Central memory CD8-positive, alpha-beta T cell (primary cell): ENCODE data around the gene RGS14.
A peak's percentile ranks its signal among the peaks of the same experiment; 100 is the strongest.
"Not testable (repeated sequence)": the region's sequence is repeated elsewhere in the genome, so short reads cannot be mapped to it uniquely, and the experiment has no call there.

ENCODE experiments used
- ATAC-seq: fragments of 150-1000 bp; cut with Tn5 transposase; replicated peaks from 2 replicates; pipeline ENCODE4 v1.10.0; 2022; ENCODE audit warnings: mild to moderate bottlenecking, moderate FRiP score, moderate number of reproducible peaks; ENCODE audit not compliant: poor library complexity, severe bottlenecking; ENCODE audit errors: extremely low read depth
- DNase-seq, 2 donors: peaks; one replicate each; pipeline ENCODE4 v3.0.0; 2021; ENCODE audit warnings: low spot score in 2 of 2
- H3K27ac Mint-ChIP-seq: one replicate; pipeline ENCODE4 v1.8.0; 2022; ENCODE audit warnings: low read depth, mild to moderate bottlenecking, moderate library complexity, mixed read lengths
- H3K27me3 Mint-ChIP-seq: one replicate; pipeline ENCODE4 v1.8.0; 2022; ENCODE audit warnings: mixed read lengths
- H3K36me3 Mint-ChIP-seq: one replicate; pipeline ENCODE4 v1.8.0; 2022; ENCODE audit warnings: mild to moderate bottlenecking, moderate library complexity, mixed read lengths; ENCODE audit not compliant: insufficient read depth
- H3K4me1 Mint-ChIP-seq: one replicate; pipeline ENCODE4 v1.8.0; 2022; ENCODE audit warnings: mixed read lengths
- H3K4me3 Mint-ChIP-seq: one replicate; pipeline ENCODE4 v1.8.0; 2022; ENCODE audit warnings: mild to moderate bottlenecking, moderate library complexity, mixed read lengths
- H3K9me3 Mint-ChIP-seq: one replicate; pipeline ENCODE4 v1.8.0; 2022; ENCODE audit warnings: mixed read lengths

RGS14 gene

GRCh38 chr5:177403102-177403791, 45.5 kb downstream of the RGS14 start:
- H3K27me3 Mint-ChIP-seq, result no peaks in the 10 kb centered on the region
- DNase-seq, result peak; percentile 49 to 64
- H3K27ac Mint-ChIP-seq, result peak overlapping the region; percentile 68
- peaks cover 3% of the 10 kb centered on the region for H3K36me3 Mint-ChIP-seq
- peaks cover 28% of the 10 kb centered on the region for H3K4me1 Mint-ChIP-seq
- no peaks in the 10 kb centered on the region for H3K9me3 Mint-ChIP-seq
- ATAC-seq, result peak; percentile 53
- H3K4me3 Mint-ChIP-seq, result peak overlapping the region; percentile 81

- ATAC-seq, result peak; percentile 87
Measured at GRCh38 chr5:177403792-177404640, 46.3 kb downstream of the RGS14 start.

GRCh38 chr5:177404641-177405179, 47.0 kb downstream of the RGS14 start:
- Mint-ChIP-seq H3K9me3 (no peaks in the 10 kb centered on the region), H3K4me1 (peaks cover 36% of the 10 kb centered on the region), H3K36me3 (peaks cover 3% of the 10 kb centered on the region), H3K4me3 (peak overlapping the region; percentile 81), H3K27me3 (no peaks in the 10 kb centered on the region), H3K27ac (no peak overlapping the region)
- no peak for ATAC-seq
- no peak for DNase-seq

More at GRCh38 chr5:177403792-177404640, 46.3 kb downstream of the RGS14 start:
- H3K9me3 Mint-ChIP-seq, result no peaks in the 10 kb centered on the region
- peaks cover 31% of the 10 kb centered on the region for H3K4me1 Mint-ChIP-seq
- H3K4me3 Mint-ChIP-seq, result peak overlapping the region; percentile 81
- H3K27ac Mint-ChIP-seq, result no peak overlapping the region
- no peaks in the 10 kb centered on the region for H3K27me3 Mint-ChIP-seq
- DNase-seq, result peak; percentile 75 to 79
- peaks cover 3% of the 10 kb centered on the region for H3K36me3 Mint-ChIP-seq

GRCh38 chr5:177405312-177405711, 47.6 kb downstream of the RGS14 start:
- ATAC-seq (no peak), DNase-seq (no peak)
- Mint-ChIP-seq H3K27ac (no peak overlapping the region), H3K4me1 (peaks cover 37% of the 10 kb centered on the region), H3K9me3 (no peaks in the 10 kb centered on the region), H3K4me3 (peak overlapping the region; percentile 81), H3K36me3 (peaks cover 5% of the 10 kb centered on the region), H3K27me3 (no peaks in the 10 kb centered on the region)

DNA sequence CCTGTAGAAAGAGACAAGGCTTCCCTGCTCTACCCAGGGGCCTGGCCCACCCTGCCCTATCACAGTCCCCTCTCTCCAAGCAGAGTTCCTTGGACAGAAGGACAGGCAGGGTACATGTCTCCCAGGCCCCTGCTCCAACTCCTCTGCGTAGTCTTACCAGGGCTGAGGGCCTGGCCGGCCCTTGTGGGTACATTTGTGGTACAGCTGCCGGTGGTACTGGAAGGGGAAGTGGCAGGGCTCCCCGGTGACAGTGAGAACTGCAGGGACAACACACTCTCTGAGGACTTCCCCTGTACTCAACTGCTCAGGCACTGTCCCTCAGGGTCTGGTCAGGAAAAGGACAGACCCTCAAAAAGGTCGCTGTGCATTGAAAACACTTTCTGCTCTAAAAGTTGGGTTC, 48.1 kb downstream of the RGS14 start:
- no peaks in the 10 kb centered on the region for H3K27me3 Mint-ChIP-seq
- DNase-seq, result no peak
- H3K36me3 Mint-ChIP-seq, result peaks cover 5% of the 10 kb centered on the region
- no peak for ATAC-seq
- H3K9me3 Mint-ChIP-seq, result no peaks in the 10 kb centered on the region
- H3K27ac Mint-ChIP-seq, result no peak overlapping the region
- H3K4me1 Mint-ChIP-seq, result peaks cover 42% of the 10 kb centered on the region
- peak overlapping the region; percentile 81 for H3K4me3 Mint-ChIP-seq

- no peaks in the 10 kb centered on the region for H3K27me3 Mint-ChIP-seq
- no peaks in the 10 kb centered on the region for H3K9me3 Mint-ChIP-seq
- H3K4me3 Mint-ChIP-seq, result peak within 1 kb of the TSS; percentile 27
- DNase-seq (no peak), ATAC-seq (no peak)
- H3K36me3 Mint-ChIP-seq, result peaks cover 10% of the 10 kb centered on the region
- H3K4me1 Mint-ChIP-seq, result peaks cover 53% of the 10 kb centered on the region
- peak within 1 kb of the TSS; percentile 11 for H3K27ac Mint-ChIP-seq
Measured at GRCh38 chr5:177409043-177409801, 51.5 kb downstream of the RGS14 start, which contains the start of gene F12. F12 (minus strand) TSS chr5:177409564; CDS start chr5:177409527, 37 bp downstream.

DNA sequence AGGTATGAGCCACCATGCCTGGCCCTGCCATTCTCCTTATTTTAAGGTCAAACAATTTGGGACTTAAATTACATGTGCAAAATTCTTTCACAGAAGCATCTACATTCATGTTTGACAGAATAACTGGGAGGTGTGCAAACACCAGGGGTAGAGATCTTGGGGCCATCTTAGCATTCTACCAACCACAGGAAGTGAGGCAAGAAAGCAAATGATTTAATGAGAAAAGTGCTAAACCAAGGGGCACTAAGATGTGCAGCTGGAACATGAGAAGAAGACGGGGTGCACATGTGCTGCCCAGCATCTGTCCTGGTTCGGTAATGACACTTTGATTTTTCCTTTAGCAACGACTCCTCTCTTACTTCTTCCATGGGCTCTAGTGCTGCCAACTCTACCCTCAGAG, 52.9 kb downstream of the RGS14 start:
- H3K27ac Mint-ChIP-seq, result peak overlapping the region; percentile 11
- H3K4me3 Mint-ChIP-seq, result peak overlapping the region; percentile 27
- no peaks in the 10 kb centered on the region for H3K9me3 Mint-ChIP-seq
- no peaks in the 10 kb centered on the region for H3K27me3 Mint-ChIP-seq
- H3K4me1 Mint-ChIP-seq, result peaks cover 47% of the 10 kb centered on the region
- ATAC-seq, result peak; percentile 37
- H3K36me3 Mint-ChIP-seq, result peaks cover 11% of the 10 kb centered on the region
- no peak for DNase-seq

DNA sequence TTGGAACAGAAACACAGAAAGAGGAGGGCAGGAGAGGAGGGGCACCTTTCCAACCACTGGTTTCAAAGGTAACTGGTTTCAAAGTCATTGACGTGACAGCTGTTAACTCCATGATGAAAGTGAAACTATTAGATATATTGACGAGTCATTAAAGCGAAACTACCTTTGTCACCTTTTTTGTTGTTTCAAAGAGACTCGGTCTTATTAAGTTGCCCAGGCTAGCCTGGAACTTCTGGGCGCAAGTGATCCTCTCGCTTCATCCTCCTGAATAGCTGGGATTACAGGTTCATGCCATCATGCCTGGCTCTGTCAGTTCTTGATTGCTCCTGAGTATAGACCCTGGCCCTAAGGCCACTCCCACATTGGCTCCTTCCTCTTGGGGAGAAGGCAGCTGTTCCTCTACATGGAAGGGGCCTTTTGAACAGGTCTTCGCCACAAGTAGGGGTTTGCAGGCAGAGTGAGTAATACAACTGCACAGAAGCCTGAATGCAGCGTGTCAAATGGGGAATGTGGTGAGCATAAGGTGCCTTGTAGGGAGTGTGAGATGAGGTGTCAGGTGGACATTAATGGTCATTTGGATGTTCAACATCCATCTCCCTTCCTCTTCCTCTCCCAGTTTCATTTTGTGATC, 55.0 kb downstream of the RGS14 start:
- H3K4me1 Mint-ChIP-seq, result peaks cover 42% of the 10 kb centered on the region
- H3K27me3 Mint-ChIP-seq, result no peaks in the 10 kb centered on the region
- ATAC-seq, result peak; percentile 75
- peaks cover 11% of the 10 kb centered on the region for H3K36me3 Mint-ChIP-seq
- peak overlapping the region; percentile 82 for H3K27ac Mint-ChIP-seq
- H3K4me3 Mint-ChIP-seq, result peak overlapping the region; percentile 76
- no peak for DNase-seq
- H3K9me3 Mint-ChIP-seq, result no peaks in the 10 kb centered on the region

GRCh38 chr5:177414481-177414880, 56.8 kb downstream of the RGS14 start:
- H3K4me3 Mint-ChIP-seq, result no peak overlapping the region
- H3K36me3 Mint-ChIP-seq, result peaks cover 11% of the 10 kb centered on the region
- H3K27me3 Mint-ChIP-seq, result no peaks in the 10 kb centered on the region
- H3K4me1 Mint-ChIP-seq, result peaks cover 35% of the 10 kb centered on the region
- H3K9me3 Mint-ChIP-seq, result no peaks in the 10 kb centered on the region
- no peak for ATAC-seq
- no peak overlapping the region for H3K27ac Mint-ChIP-seq
- DNase-seq, result no peak

DNA sequence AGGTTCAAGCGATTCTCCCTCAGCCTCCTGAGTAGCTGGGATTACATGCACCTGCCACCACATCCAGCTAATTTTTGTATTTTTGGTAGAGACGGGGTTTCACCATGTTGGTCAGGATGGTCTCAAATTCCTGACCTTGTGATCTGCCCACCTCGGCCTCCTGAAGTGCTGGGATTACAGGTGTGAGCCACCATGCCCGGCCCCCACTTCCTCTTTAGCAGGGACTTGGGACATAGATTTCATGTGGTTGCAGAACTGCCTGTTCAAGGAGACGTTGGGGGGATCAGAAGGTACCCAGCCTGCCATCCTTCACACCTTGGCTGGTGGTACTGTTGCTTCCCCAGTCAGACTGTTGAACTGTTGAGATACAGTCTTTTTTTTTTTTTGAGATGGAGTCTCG, 59.4 kb downstream of the RGS14 start:
- not testable (repeated sequence) for H3K4me3 Mint-ChIP-seq, H3K27ac Mint-ChIP-seq, ATAC-seq, H3K36me3 Mint-ChIP-seq, DNase-seq, H3K27me3 Mint-ChIP-seq, H3K9me3 Mint-ChIP-seq
- peaks cover 16% of the 10 kb centered on the region for H3K4me1 Mint-ChIP-seq

DNA sequence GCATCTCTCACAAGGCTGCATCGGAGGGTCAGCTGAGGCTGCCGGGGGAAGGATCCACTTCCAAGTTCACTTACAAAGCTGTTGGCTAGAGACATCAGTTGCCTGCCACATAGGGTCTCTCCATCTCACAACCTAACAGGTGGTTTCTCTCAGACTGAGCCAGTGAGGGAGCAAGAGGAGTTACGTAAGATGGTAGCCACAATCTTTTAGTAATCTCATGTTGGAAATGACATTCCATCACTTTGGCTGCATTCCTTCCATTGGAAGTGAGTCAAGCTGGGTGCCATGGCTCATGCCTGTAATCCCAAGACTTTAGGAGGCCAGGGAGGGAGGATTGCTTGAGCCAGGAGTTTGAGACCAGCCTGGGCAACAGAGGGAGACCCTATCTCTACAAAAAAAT, 61.3 kb downstream of the RGS14 start:
- Mint-ChIP-seq H3K4me1 (peaks cover 7% of the 10 kb centered on the region), H3K36me3 (peaks cover 2% of the 10 kb centered on the region), H3K27me3 (no peaks in the 10 kb centered on the region), H3K9me3 (no peaks in the 10 kb centered on the region), H3K4me3 (no peak overlapping the region), H3K27ac (no peak overlapping the region)
- DNase-seq, result no peak
- ATAC-seq, result no peak

GRCh38 chr5:177420472-177420871, 62.7 kb downstream of the RGS14 start:
- peaks cover 13% of the 10 kb centered on the region for H3K4me1 Mint-ChIP-seq
- not testable (repeated sequence) for H3K4me3 Mint-ChIP-seq, H3K27ac Mint-ChIP-seq, H3K36me3 Mint-ChIP-seq, ATAC-seq, H3K9me3 Mint-ChIP-seq, DNase-seq, H3K27me3 Mint-ChIP-seq
